IMR-90 (cell line): ENCODE data around the gene SPACA7. TPM values are rescaled to one million over a fixed set of nuclear protein-coding genes. Genes with fewer than 3 reads are reported as not detected.

Experiments used
- ATAC-seq: fragments of 200-7000 bp; cut with Tn5 transposase; 2 replicates; pipeline ENCODE4 v1.9.1; 2020; ENCODE audit warnings: low read depth, mild to moderate bottlenecking, moderate library complexity
- BruUV-seq: library from RNA; stranded (reverse); fragments of 400-500 nt; replicated peaks from 2 replicates; lab custom pipeline; 2021; lab: Mats Ljungman, UMichigan
- CTCF ChIA-PET: fragments of 300-600 bp; formaldehyde crosslinking; extraction: SDS; loops from one replicate; lab custom pipeline; 2021; ENCODE audit warnings: antibody characterized with exemption; lab: Yijun Ruan, JAX
- POLR2A ChIA-PET: fragments of 300-600 bp; sonication (Branson Sonifier 250); formaldehyde crosslinking; loops from one replicate; lab custom pipeline; 2022; ENCODE audit warnings: antibody characterized with exemption; ENCODE audit not compliant: unreplicated experiment; lab: Charles Lee
- DNase-seq: peaks from one replicate; pipeline ENCODE4 v3.0.0; 2013
- H2AFZ ChIP-seq: replicated peaks from 2 replicates; pipeline ENCODE3; 2013; ENCODE audit warnings: low read length, mild to moderate bottlenecking; ENCODE audit not compliant: poor library complexity
- H2AK5ac ChIP-seq: 2 replicates; pipeline ENCODE4 v1.6.1; 2013; ENCODE audit warnings: low read depth, low read length, inconsistent platforms
- H2AK9ac ChIP-seq: replicated peaks from 2 replicates; pipeline ENCODE3; 2013; ENCODE audit warnings: mild to moderate bottlenecking, low read depth, low read length, moderate library complexity; ENCODE audit not compliant: poor library complexity
- H2BK120ac ChIP-seq: 2 replicates; pipeline ENCODE4 v1.6.1; 2013; ENCODE audit warnings: low read depth, low read length, inconsistent platforms
- H2BK15ac ChIP-seq: 3 replicates; pipeline ENCODE4 v1.6.1; 2013; ENCODE audit warnings: low read depth, low read length, inconsistent platforms
- H2BK20ac ChIP-seq: 2 replicates; pipeline ENCODE4 v1.6.1; 2013; ENCODE audit warnings: low read depth, mild to moderate bottlenecking, inconsistent platforms, low read length, moderate library complexity
- H2BK5ac ChIP-seq: 2 replicates; pipeline ENCODE4 v1.6.1; 2013; ENCODE audit warnings: mild to moderate bottlenecking, low read depth, low read length, inconsistent platforms; ENCODE audit not compliant: poor library complexity, severe bottlenecking
- H3K14ac ChIP-seq: replicated peaks from 2 replicates; pipeline ENCODE4 v1.6.1; 2013; ENCODE audit warnings: low read depth, low read length, inconsistent platforms
- H3K18ac ChIP-seq: 2 replicates; pipeline ENCODE4 v1.6.1; 2013; ENCODE audit warnings: low read depth, low read length, control low read depth
- H3K23ac ChIP-seq: 2 replicates; pipeline ENCODE4 v1.6.1; 2013; ENCODE audit warnings: low read depth, low read length, inconsistent platforms
- H3K27ac ChIP-seq: 2 replicates; pipeline ENCODE4 v1.5.1; 2013; ENCODE audit warnings: mild to moderate bottlenecking, control low read depth, low read length; ENCODE audit not compliant: insufficient read depth
- H3K27me3 ChIP-seq: 2 replicates; pipeline ENCODE4 v1.6.1; 2013; ENCODE audit warnings: low read length; ENCODE audit not compliant: control insufficient read depth, insufficient read depth
- H3K36me3 ChIP-seq: 2 replicates; pipeline ENCODE4 v1.6.1; 2013; ENCODE audit warnings: low read length, mixed read lengths; ENCODE audit not compliant: control insufficient read depth, insufficient read depth
- H3K4ac ChIP-seq: 2 replicates; pipeline ENCODE4 v1.6.1; 2013; ENCODE audit warnings: low read depth, low read length, inconsistent platforms
- H3K4me1 ChIP-seq: 2 replicates; pipeline ENCODE4 v1.6.1; 2013; ENCODE audit warnings: low read length, mixed read lengths; ENCODE audit not compliant: control insufficient read depth, insufficient read depth
- H3K4me2 ChIP-seq: 2 replicates; pipeline ENCODE4 v1.6.1; 2013; ENCODE audit warnings: low read depth, mild to moderate bottlenecking, control low read depth, low read length, moderate library complexity
- H3K4me3 ChIP-seq: 2 replicates; pipeline ENCODE4 v1.5.1; 2013; ENCODE audit warnings: low read depth, mild to moderate bottlenecking, control low read depth, low read length, moderate library complexity; ENCODE audit not compliant: insufficient read depth
- H3K56ac ChIP-seq: 2 replicates; pipeline ENCODE4 v1.6.1; 2013; ENCODE audit warnings: low read length, inconsistent platforms; ENCODE audit not compliant: insufficient read depth; ENCODE audit errors: extremely low read depth
- H3K79me1 ChIP-seq, 2 experiments: 2 replicates each; pipeline ENCODE4 v1.6.1; 2013; ENCODE audit warnings: low read length in 2 of 2, inconsistent platforms in 1 of 2, low read depth in 1 of 2
- H3K9ac ChIP-seq: 2 replicates; pipeline ENCODE4 v1.6.1; 2013; ENCODE audit warnings: low read depth, low read length, control low read depth
- H3K9me1 ChIP-seq: 2 replicates; pipeline ENCODE4 v1.6.1; 2013; ENCODE audit warnings: low read length, inconsistent platforms; ENCODE audit not compliant: insufficient read depth
- H3K9me3 ChIP-seq: 2 replicates; pipeline ENCODE4 v1.6.1; 2013; ENCODE audit warnings: low read length; ENCODE audit not compliant: control insufficient read depth, insufficient read depth
- H4K20me1 ChIP-seq: 2 replicates; pipeline ENCODE4 v1.6.1; 2013; ENCODE audit warnings: low read length, inconsistent platforms; ENCODE audit not compliant: insufficient read depth
- H4K5ac ChIP-seq: 2 replicates; pipeline ENCODE4 v1.6.1; 2013; ENCODE audit warnings: mild to moderate bottlenecking, low read depth, low read length, control low read depth
- H4K8ac ChIP-seq, 2 experiments: 2 replicates each; pipeline ENCODE4 v1.6.1; 2013; ENCODE audit warnings: low read depth in 2 of 2, low read length in 2 of 2, control low read depth in 1 of 2, inconsistent platforms in 1 of 2
- H4K91ac ChIP-seq: 2 replicates; pipeline ENCODE4 v1.6.1; 2013; ENCODE audit warnings: low read depth, low read length, inconsistent platforms; ENCODE audit not compliant: insufficient read depth
- BHLHE40 ChIP-seq: fragments of 150-350 bp; IDR thresholded peaks from 2 replicates; pipeline ENCODE4 v1.6.1; 2016; ENCODE audit warnings: mild to moderate bottlenecking, low read depth, low read length
- CEBPB ChIP-seq: IDR thresholded peaks from 2 replicates; pipeline ENCODE4 v1.6.1; 2012; ENCODE audit warnings: low read depth, low read length, improper control_type of control experiment
- CHD1 ChIP-seq: IDR thresholded peaks from 2 replicates; pipeline ENCODE4 v1.6.1; 2012; ENCODE audit warnings: low read depth, low read length, improper control_type of control experiment
- CTCF ChIP-seq: conservative IDR thresholded peaks from 2 replicates; pipeline ENCODE4 v1.5.1; 2012; ENCODE audit warnings: mild to moderate bottlenecking, low read depth, low read length, improper control_type of control experiment
- ELK1 ChIP-seq: fragments of 150-350 bp; IDR thresholded peaks from 2 replicates; pipeline ENCODE4 v1.6.1; 2016; ENCODE audit warnings: low read depth, mild to moderate bottlenecking, low read length, moderate library complexity, borderline replicate concordance
- FOS ChIP-seq: fragments of 150-350 bp; IDR thresholded peaks from 2 replicates; pipeline ENCODE4 v1.6.1; 2016; ENCODE audit warnings: low read depth, low read length
- MAFK ChIP-seq: IDR thresholded peaks from 2 replicates; pipeline ENCODE4 v1.6.1; 2012; ENCODE audit warnings: low read depth, low read length, improper control_type of control experiment
- MAZ ChIP-seq: IDR thresholded peaks from 2 replicates; pipeline ENCODE4 v1.6.1; 2012; ENCODE audit warnings: low read depth, mild to moderate bottlenecking, low read length, improper control_type of control experiment, moderate library complexity, borderline replicate concordance
- MXI1 ChIP-seq: IDR thresholded peaks from 2 replicates; pipeline ENCODE4 v1.6.1; 2012; ENCODE audit warnings: low read depth, mild to moderate bottlenecking, low read length, moderate library complexity, borderline replicate concordance
- NFE2L2 ChIP-seq: fragments of 150-350 bp; IDR thresholded peaks from 2 replicates; pipeline ENCODE4 v1.6.1; 2016; ENCODE audit warnings: low read depth, mild to moderate bottlenecking, low read length
- POLR2A ChIP-seq: IDR thresholded peaks from 2 replicates; pipeline ENCODE4 v1.6.1; 2012; ENCODE audit warnings: mild to moderate bottlenecking, low read depth, low read length
- RAD21 ChIP-seq: IDR thresholded peaks from 2 replicates; pipeline ENCODE4 v1.6.1; 2012; ENCODE audit warnings: low read length, improper control_type of control experiment
- RCOR1 ChIP-seq: IDR thresholded peaks from 2 replicates; pipeline ENCODE4 v1.6.1; 2012; ENCODE audit warnings: mild to moderate bottlenecking, low read length, improper control_type of control experiment; ENCODE audit not compliant: insufficient replicate concordance
- RFX5 ChIP-seq: IDR thresholded peaks from 2 replicates; pipeline ENCODE4 v1.8.0; 2012; ENCODE audit warnings: low read depth, mild to moderate bottlenecking, low read length, moderate library complexity
- SMC3 ChIP-seq: fragments of 150-350 bp; IDR thresholded peaks from 2 replicates; pipeline ENCODE4 v1.6.1; 2016; ENCODE audit warnings: low read depth, mild to moderate bottlenecking, antibody characterized with exemption, low read length, moderate library complexity
- USF2 ChIP-seq: fragments of 150-350 bp; IDR thresholded peaks from 2 replicates; pipeline ENCODE4 v1.6.1; 2017; ENCODE audit warnings: mild to moderate bottlenecking, antibody characterized with exemption, low read length, low read depth
- WGBS, 2 experiments: methylation state at CpG; one replicate each; pipeline versions ENCODE4 v1.1.5 to v1.1.7; 2013; ENCODE audit warnings: missing lambda C conversion rate in 2 of 2; ENCODE audit not compliant: insufficient read length in 1 of 2; ENCODE audit errors: extremely low coverage in 2 of 2; 5-methylcytosine and 5-hydroxymethylcytosine counted together
- dilution Hi-C: fragments of 300-500 bp; cut with HindIII; formaldehyde crosslinking; loops from one replicate; pipeline ENCODE4 v1.14.3; 2018; ENCODE audit warnings: low sequenced_read_pairs; ENCODE audit not compliant: unreplicated experiment
- in situ Hi-C: fragments of 300-500 bp; cut with MboI; formaldehyde crosslinking; loops from 3 replicates; pipeline ENCODE4 v1.14.3; 2019; ENCODE audit warnings: low sequenced_read_pairs, inconsistent platforms, mixed read lengths
- intact Hi-C: fragments of 100-400 bp; cut with micrococcal nuclease; formaldehyde crosslinking; loops from 2 replicates; pipeline ENCODE4 v1.10.0; 2022
- polyA plus RNA-seq, 3 experiments: library from polyadenylated mRNA; depleted of rRNA; stranded (reverse); fragments of >200 nt; gene quantifications; 2 replicates each; pipeline ENCODE4 v1.2.3, GENCODE V29; 2012; ENCODE audit warnings: low replicate concordance in 1 of 3
- total RNA-seq: library from RNA; depleted of rRNA; stranded (reverse); fragments of >200 nt; gene quantifications from 2 replicates; pipeline ENCODE4 v1.2.3, GENCODE V29; 2012

SPACA7 gene
- total and polyA plus RNA-seq, 2 of the 4 experiments (the other 2 are of a cell fraction), result not detected

GRCh38 chr13:112335135-112335534 is 41.0 kb upstream of the SPACA7 start:
- H3K9me1 ChIP-seq, result no peaks in the 10 kb centered on the region
- intact Hi-C loops (no loop called here), dilution Hi-C loops (no loop called here), in situ Hi-C loops (loop anchor here (10.0 kb wide), 1 partner anchor 60 kb away; no protein-coding TSS in a partner anchor)
- H2AK9ac ChIP-seq, result no peak overlapping the region
- DNase-seq (no peak), ATAC-seq (no peak)
- H3K27me3 ChIP-seq, result no peaks in the 10 kb centered on the region
- no peak overlapping the region for H3K4me3 ChIP-seq
- H3K14ac ChIP-seq, result no peak overlapping the region
- H2BK15ac ChIP-seq, result no peak overlapping the region
- no peak overlapping the region for H3K23ac ChIP-seq
- H3K36me3 ChIP-seq, result no peaks in the 10 kb centered on the region
- no peak for TF ChIP-seq CTCF
- TF ChIP-seq NFE2L2, result no peak
- TF ChIP-seq CEBPB, result no peak
- no peak for TF ChIP-seq POLR2A
- TF ChIP-seq SMC3, result no peak
- TF ChIP-seq CHD1, result no peak
- TF ChIP-seq ELK1, result no peak
- no peak for TF ChIP-seq RFX5
- TF ChIP-seq RCOR1, result no peak
- TF ChIP-seq MAFK, result no peak
- no peak for TF ChIP-seq FOS
- no peak for TF ChIP-seq MXI1
- no peak for TF ChIP-seq MAZ
- no peak for TF ChIP-seq USF2
- TF ChIP-seq BHLHE40, result no peak
- no peak for TF ChIP-seq RAD21
- ChIA-PET POLR2A (no interaction called here), CTCF (no interaction called here)
- H4K8ac ChIP-seq, result no peak overlapping the region
- no TSS peak for BruUV-seq
- 0% methylated on average over 1 of the region's 9 CpGs; no CpG with 5 or more reads in 1 of the 2 experiments for WGBS, 2 experiments
- H2AFZ ChIP-seq, result no peak overlapping the region
- no peak overlapping the region for H2AK5ac ChIP-seq
- peaks cover 23% of the 10 kb centered on the region for H3K9me3 ChIP-seq
- H4K5ac ChIP-seq, result no peak overlapping the region
- H3K79me1 ChIP-seq, result no peaks in the 10 kb centered on the region
- no peak overlapping the region for H3K18ac ChIP-seq
- H4K20me1 ChIP-seq, result no peaks in the 10 kb centered on the region
- H2BK5ac ChIP-seq, result no peak overlapping the region
- H3K4me1 ChIP-seq, result no peaks in the 10 kb centered on the region
- H3K9ac ChIP-seq, result no peak overlapping the region
- H3K27ac ChIP-seq, result no peak overlapping the region
- no peak overlapping the region for H3K4ac ChIP-seq
- no peak overlapping the region for H3K56ac ChIP-seq
- H4K91ac ChIP-seq, result no peak overlapping the region
- H3K4me2 ChIP-seq, result no peak overlapping the region
- H2BK20ac ChIP-seq, result no peak overlapping the region
- H2BK120ac ChIP-seq, result no peak overlapping the region
